Trophoblast cell (in vitro differentiated cells and primary cell): ENCODE results near the gene ADAMTSL3.

Experiments
- DNase-seq, 2 donors: peaks; one replicate each; pipeline ENCODE4 v3.0.0-alpha.2; 2016
- H2AFZ ChIP-seq: 2 replicates; pipeline ENCODE4 v1.6.1; 2013; ENCODE audit warnings: low read length, moderate library complexity, mild to moderate bottlenecking; ENCODE audit not compliant: insufficient read depth, poor library complexity
- H2AK5ac ChIP-seq: 2 replicates; pipeline ENCODE4 v1.6.1; 2013; ENCODE audit warnings: mild to moderate bottlenecking, low read length
- H2BK120ac ChIP-seq: 2 replicates; pipeline ENCODE4 v1.6.1; 2013; ENCODE audit warnings: low read length, mild to moderate bottlenecking, moderate library complexity; ENCODE audit not compliant: insufficient read depth, poor library complexity
- H2BK12ac ChIP-seq: 2 replicates; pipeline ENCODE4 v1.6.1; 2013; ENCODE audit warnings: mild to moderate bottlenecking, low read length, moderate library complexity
- H2BK5ac ChIP-seq: 2 replicates; pipeline ENCODE4 v1.6.1; 2013; ENCODE audit warnings: low read length, low read depth, moderate library complexity, mild to moderate bottlenecking; ENCODE audit not compliant: poor library complexity
- H3K14ac ChIP-seq: 2 replicates; pipeline ENCODE4 v1.6.1; 2013; ENCODE audit warnings: mild to moderate bottlenecking, low read length
- H3K18ac ChIP-seq: 2 replicates; pipeline ENCODE4 v1.6.1; 2013; ENCODE audit warnings: mild to moderate bottlenecking, low read length
- H3K23ac ChIP-seq: 2 replicates; pipeline ENCODE4 v1.6.1; 2013; ENCODE audit warnings: low read length
- H3K27ac ChIP-seq: 2 replicates; pipeline ENCODE4 v1.5.1; 2013; ENCODE audit warnings: low read depth, mild to moderate bottlenecking, inconsistent platforms, low read length, moderate library complexity
- H3K27me3 ChIP-seq: 2 replicates; pipeline ENCODE4 v1.6.1; 2013; ENCODE audit warnings: inconsistent platforms, mild to moderate bottlenecking, low read length, moderate library complexity; ENCODE audit not compliant: insufficient read depth
- H3K36me3 ChIP-seq, 2 experiments: 1 replicate in 1 of 2; 2 replicates in 1 of 2; pipeline ENCODE4 v1.6.1; 2013; ENCODE audit warnings: low read length in 2 of 2, mild to moderate bottlenecking in 2 of 2, moderate library complexity in 1 of 2; ENCODE audit not compliant: insufficient read depth in 2 of 2, control insufficient read depth in 1 of 2
- H3K4ac ChIP-seq: 2 replicates; pipeline ENCODE4 v1.6.1; 2013; ENCODE audit warnings: low read depth, mild to moderate bottlenecking, low read length, moderate library complexity
- H3K4me1 ChIP-seq, 2 experiments: 1 replicate in 1 of 2; 2 replicates in 1 of 2; pipeline ENCODE4 v1.6.1; 2013; ENCODE audit warnings: low read length in 2 of 2, mild to moderate bottlenecking in 2 of 2, moderate library complexity in 1 of 2; ENCODE audit not compliant: insufficient read depth in 2 of 2, control insufficient read depth in 1 of 2
- H3K4me2 ChIP-seq: 2 replicates; pipeline ENCODE4 v1.6.1; 2013; ENCODE audit warnings: inconsistent platforms, mild to moderate bottlenecking, low read length, moderate library complexity
- H3K4me3 ChIP-seq: 2 replicates; pipeline ENCODE4 v1.5.1; 2013; ENCODE audit warnings: mild to moderate bottlenecking, low read depth, low read length, inconsistent platforms
- H3K79me1 ChIP-seq: one replicate; pipeline ENCODE4 v1.6.1; 2013; ENCODE audit warnings: low read length
- H3K79me2 ChIP-seq: 2 replicates; pipeline ENCODE4 v1.6.1; 2013; ENCODE audit warnings: low read length, mild to moderate bottlenecking; ENCODE audit not compliant: control insufficient read depth, insufficient read depth, poor library complexity
- H3K9ac ChIP-seq: 2 replicates; pipeline ENCODE4 v1.6.1; 2013; ENCODE audit warnings: mild to moderate bottlenecking, low read length
- H3K9me3 ChIP-seq: 2 replicates; pipeline ENCODE4 v1.6.1; 2013; ENCODE audit warnings: low read depth, mild to moderate bottlenecking, control low read depth, inconsistent platforms, low read length; ENCODE audit not compliant: insufficient read depth
- H4K12ac ChIP-seq: 2 replicates; pipeline ENCODE4 v1.6.1; 2013; ENCODE audit warnings: low read depth, mild to moderate bottlenecking, low read length, moderate library complexity
- H4K8ac ChIP-seq: 2 replicates; pipeline ENCODE4 v1.6.1; 2013; ENCODE audit warnings: low read depth, mild to moderate bottlenecking, low read length, moderate library complexity
- H4K91ac ChIP-seq: one replicate; pipeline ENCODE4 v1.6.1; 2013; ENCODE audit warnings: low read depth, mild to moderate bottlenecking, low read length, moderate library complexity
- WGBS: extraction: QIAGEN DNeasy Blood & Tissue Kit; methylation state at CpG from one replicate; pipeline ENCODE4 v1.1.7; 2013; ENCODE audit warnings: missing lambda C conversion rate; ENCODE audit not compliant: insufficient read length, insufficient coverage; ENCODE audit errors: extremely low coverage; 5-methylcytosine and 5-hydroxymethylcytosine counted together

ADAMTSL3 gene

GRCh38 chr15:83610132-83610531 lies 43.8 kb upstream of the ADAMTSL3 start:
- H3K14ac ChIP-seq, result no peak overlapping the region
- H4K12ac ChIP-seq, result no peak overlapping the region
- H2BK120ac ChIP-seq, result no peak overlapping the region
- H4K8ac ChIP-seq, result no peak overlapping the region
- no peak overlapping the region for H3K4me2 ChIP-seq
- no peak overlapping the region for H3K4me3 ChIP-seq
- no peaks in the 10 kb centered on the region for H3K4me1 ChIP-seq
- WGBS, result no CpG with 5 or more reads among the region's 3 CpGs
- H3K27ac ChIP-seq, result no peak overlapping the region
- no peaks in the 10 kb centered on the region for H3K36me3 ChIP-seq
- no peaks in the 10 kb centered on the region for H3K79me2 ChIP-seq
- H2AFZ ChIP-seq, result no peak overlapping the region
- H3K9me3 ChIP-seq, result no peaks in the 10 kb centered on the region
- H3K23ac ChIP-seq, result no peak overlapping the region
- H2BK5ac ChIP-seq, result no peak overlapping the region
- H2BK12ac ChIP-seq, result no peak overlapping the region
- no peak overlapping the region for H2AK5ac ChIP-seq
- no peak for DNase-seq
- no peak overlapping the region for H3K9ac ChIP-seq
- no peaks in the 10 kb centered on the region for H3K79me1 ChIP-seq
- no peaks in the 10 kb centered on the region for H3K27me3 ChIP-seq
- no peak overlapping the region for H3K4ac ChIP-seq
- H3K18ac ChIP-seq, result no peak overlapping the region
- no peak overlapping the region for H4K91ac ChIP-seq

GRCh38 chr15:83610901-83611685 lies 42.8 kb upstream of the ADAMTSL3 start:
- H3K27ac ChIP-seq, result no peak overlapping the region
- H3K9me3 ChIP-seq, result no peaks in the 10 kb centered on the region
- no CpG with 5 or more reads among the region's 9 CpGs for WGBS
- H3K4me1 ChIP-seq, result no peaks in the 10 kb centered on the region
- H2BK12ac ChIP-seq, result no peak overlapping the region
- H4K8ac ChIP-seq, result no peak overlapping the region
- H3K36me3 ChIP-seq, result no peaks in the 10 kb centered on the region
- no peak overlapping the region for H2BK120ac ChIP-seq
- H3K4ac ChIP-seq, result no peak overlapping the region
- no peak overlapping the region for H3K4me3 ChIP-seq
- no peak overlapping the region for H2AFZ ChIP-seq
- no peak overlapping the region for H2BK5ac ChIP-seq
- H3K79me1 ChIP-seq, result no peaks in the 10 kb centered on the region
- no peak overlapping the region for H4K91ac ChIP-seq
- H2AK5ac ChIP-seq, result no peak overlapping the region
- H3K27me3 ChIP-seq, result no peaks in the 10 kb centered on the region
- H4K12ac ChIP-seq, result no peak overlapping the region
- H3K18ac ChIP-seq, result no peak overlapping the region
- DNase-seq, result no peak
- H3K79me2 ChIP-seq, result no peaks in the 10 kb centered on the region
- H3K14ac ChIP-seq, result no peak overlapping the region
- no peak overlapping the region for H3K23ac ChIP-seq
- H3K9ac ChIP-seq, result no peak overlapping the region
- no peak overlapping the region for H3K4me2 ChIP-seq

- Histone ChIP-seq H3K23ac (no peak overlapping the region), H3K4me1 (no peaks in the 10 kb centered on the region), H3K14ac (no peak overlapping the region), H3K4me3 (no peak overlapping the region), H3K9me3 (no peaks in the 10 kb centered on the region), H3K27ac (no peak overlapping the region), H4K8ac (no peak overlapping the region), H3K4me2 (no peak overlapping the region), H3K18ac (no peak overlapping the region), H3K79me2 (no peaks in the 10 kb centered on the region), H4K91ac (no peak overlapping the region), H2BK120ac (no peak overlapping the region), H3K9ac (no peak overlapping the region), H3K27me3 (no peaks in the 10 kb centered on the region), H2BK5ac (no peak overlapping the region), H3K79me1 (no peaks in the 10 kb centered on the region), H3K36me3 (no peaks in the 10 kb centered on the region), H4K12ac (no peak overlapping the region), H3K4ac (no peak overlapping the region), H2BK12ac (no peak overlapping the region), H2AK5ac (no peak overlapping the region), H2AFZ (no peak overlapping the region)
- WGBS, result no CpG with 5 or more reads among the region's 5 CpGs
- no peak for DNase-seq
These were observed 41.7 kb upstream of the ADAMTSL3 start for GRCh38 chr15:83612226-83612625.

GRCh38 chr15:83612898-83613635 lies 40.9 kb upstream of the ADAMTSL3 start:
- no peaks in the 10 kb centered on the region for H3K36me3 ChIP-seq
- no peak overlapping the region for H4K91ac ChIP-seq
- no peaks in the 10 kb centered on the region for H3K27me3 ChIP-seq
- H2AFZ ChIP-seq, result no peak overlapping the region
- no peak overlapping the region for H3K23ac ChIP-seq
- H3K9me3 ChIP-seq, result no peaks in the 10 kb centered on the region
- no peaks in the 10 kb centered on the region for H3K4me1 ChIP-seq
- no peak overlapping the region for H3K4ac ChIP-seq
- no peak overlapping the region for H3K27ac ChIP-seq
- H4K12ac ChIP-seq, result no peak overlapping the region
- no peak overlapping the region for H3K4me2 ChIP-seq
- H4K8ac ChIP-seq, result no peak overlapping the region
- no peak overlapping the region for H2BK5ac ChIP-seq
- WGBS, result no CpG with 5 or more reads among the region's 2 CpGs
- no peak overlapping the region for H3K4me3 ChIP-seq
- no peak overlapping the region for H3K9ac ChIP-seq
- no peak for DNase-seq
- no peak overlapping the region for H2AK5ac ChIP-seq
- H2BK12ac ChIP-seq, result no peak overlapping the region
- no peaks in the 10 kb centered on the region for H3K79me1 ChIP-seq
- H3K14ac ChIP-seq, result no peak overlapping the region
- no peak overlapping the region for H2BK120ac ChIP-seq
- no peaks in the 10 kb centered on the region for H3K79me2 ChIP-seq
- no peak overlapping the region for H3K18ac ChIP-seq
